Myocyte (in vitro differentiated cells): ENCODE data around the gene DOCK4. TPM values are rescaled to one million over a fixed set of nuclear protein-coding genes. Genes with fewer than 3 reads are reported as not detected.

Experiments
- DNase-seq: peaks from one replicate; pipeline ENCODE4 v3.0.0-alpha.2; 2012; ENCODE audit warnings: low read depth
- total RNA-seq: library from RNA; depleted of rRNA; stranded (reverse); fragments of >200 nt; gene quantifications from 2 replicates; pipeline ENCODE4 v1.2.3, GENCODE V29; 2014

Gene DOCK4
- total RNA-seq, 1 donor from 2014 or later = 16.3 TPM

DNA sequence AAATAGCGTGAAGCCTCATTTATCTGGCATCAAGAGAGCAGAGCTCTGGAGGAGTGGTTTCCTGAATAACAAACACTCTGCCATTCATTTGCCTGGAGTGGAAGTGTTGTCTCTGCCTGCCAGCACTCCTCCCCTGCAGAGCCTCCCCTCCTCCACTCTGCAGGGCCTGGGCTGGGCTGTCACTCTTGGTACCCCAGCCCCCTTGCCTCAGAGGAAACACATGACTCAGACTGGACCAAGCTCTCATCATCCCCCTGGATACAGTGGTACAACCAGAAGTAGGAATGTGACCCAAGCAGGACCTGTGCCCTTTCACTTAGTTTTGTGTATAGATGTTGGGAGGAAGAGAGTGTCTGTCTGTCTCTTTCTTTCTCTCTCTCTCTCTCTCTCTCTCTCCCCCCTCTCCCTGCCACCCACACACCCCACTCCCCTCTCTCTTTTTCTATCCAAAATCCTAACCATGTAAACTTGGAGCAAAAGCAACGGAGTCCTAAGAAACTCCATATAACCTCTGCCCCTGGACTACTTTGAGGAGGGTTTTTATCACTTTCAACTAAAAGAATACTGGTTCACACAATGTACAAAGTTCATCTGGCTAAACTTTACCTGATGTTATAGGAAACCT, 43.9 kb downstream of the DOCK4 start:
- peak; percentile 26 for DNase-seq

DNA sequence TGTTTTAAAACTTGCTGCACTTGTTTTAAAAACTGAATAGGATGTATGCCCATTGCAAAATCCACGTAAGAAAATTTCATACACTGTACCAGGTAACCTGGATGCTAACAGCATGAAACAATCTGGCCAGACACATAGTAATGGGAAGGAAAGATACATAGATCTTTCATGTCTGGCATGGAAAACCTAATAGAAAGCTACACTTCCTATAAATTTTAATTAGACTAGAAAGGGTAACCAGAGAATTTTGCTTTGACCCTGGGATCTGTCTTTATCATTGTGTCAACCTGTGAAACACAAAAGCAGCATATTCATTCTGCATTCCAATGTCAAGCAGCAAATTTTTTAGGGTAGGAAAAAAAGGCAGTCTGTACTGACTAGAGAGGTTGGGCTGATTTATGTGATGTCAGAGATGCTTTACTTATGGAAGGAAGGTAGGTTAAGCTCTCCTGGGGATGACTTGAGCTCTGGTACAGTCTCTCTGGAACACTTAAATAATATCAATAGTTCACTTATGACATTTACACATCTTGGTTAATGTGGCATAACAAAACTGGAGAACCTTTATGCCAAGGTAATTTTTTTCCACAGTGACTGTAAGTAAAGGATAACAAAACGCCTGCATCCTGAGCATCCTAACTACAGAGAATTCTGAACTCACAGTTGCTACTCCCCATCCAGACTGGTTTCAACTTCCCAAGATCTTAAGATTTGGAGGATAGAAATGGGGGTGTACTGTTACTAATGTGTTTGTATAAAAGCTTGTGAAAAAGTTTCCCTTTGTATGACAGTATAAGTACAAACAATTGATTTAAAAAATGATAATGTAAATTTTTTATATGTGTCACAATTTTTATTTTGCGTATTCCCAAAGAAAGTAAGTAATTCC, 44.7 kb downstream of the DOCK4 start:
- DNase-seq = no peak

DNA sequence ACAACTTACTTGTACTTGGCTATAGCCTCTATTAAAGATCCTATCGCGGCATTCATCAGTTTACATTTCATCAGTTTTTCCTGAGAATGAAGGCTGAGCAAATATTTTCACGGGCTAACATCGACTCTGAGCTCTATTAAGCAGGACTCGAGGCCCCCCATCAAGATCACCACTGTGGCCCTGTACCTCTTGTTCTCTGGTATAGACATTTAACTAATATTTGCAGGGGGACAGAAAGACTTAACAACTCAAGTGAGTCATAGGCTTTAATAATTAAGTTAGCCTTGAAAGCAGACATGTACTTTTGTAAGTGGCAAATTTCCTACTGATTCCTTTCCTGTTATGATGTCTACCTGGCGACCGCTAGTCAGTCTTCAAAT, 45.4 kb downstream of the DOCK4 start:
- no peak for DNase-seq

DNA sequence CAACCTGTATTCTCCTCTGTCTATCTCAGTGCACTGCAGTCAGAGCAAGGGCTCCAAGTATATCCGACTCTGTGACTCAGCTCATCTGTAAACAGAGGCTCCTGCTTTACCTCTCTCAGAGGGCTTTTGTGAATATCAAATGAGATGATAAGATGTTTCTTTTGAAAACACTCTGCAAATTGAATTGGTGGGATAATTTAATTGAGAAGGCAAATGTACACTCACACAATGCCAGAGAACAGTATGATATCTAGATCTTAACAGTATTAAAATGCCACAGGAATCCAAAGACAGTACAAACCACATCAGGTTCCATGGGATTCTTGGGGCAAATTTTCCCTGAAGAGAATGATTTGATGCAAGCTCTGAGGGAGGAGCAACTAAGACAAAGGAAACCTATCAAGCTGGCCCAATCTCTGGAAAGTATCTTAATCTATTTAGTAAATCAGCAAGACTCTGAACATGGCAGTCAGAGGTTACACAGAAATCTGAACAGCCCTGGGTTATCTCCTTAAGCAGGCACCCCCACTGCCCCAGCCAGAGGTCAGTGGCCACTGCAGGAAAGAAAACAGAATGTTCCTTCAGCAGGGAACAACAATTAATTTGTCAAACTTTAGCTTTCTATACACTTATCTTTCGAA, 45.9 kb downstream of the DOCK4 start:
- DNase-seq = peak; percentile 34

DNA sequence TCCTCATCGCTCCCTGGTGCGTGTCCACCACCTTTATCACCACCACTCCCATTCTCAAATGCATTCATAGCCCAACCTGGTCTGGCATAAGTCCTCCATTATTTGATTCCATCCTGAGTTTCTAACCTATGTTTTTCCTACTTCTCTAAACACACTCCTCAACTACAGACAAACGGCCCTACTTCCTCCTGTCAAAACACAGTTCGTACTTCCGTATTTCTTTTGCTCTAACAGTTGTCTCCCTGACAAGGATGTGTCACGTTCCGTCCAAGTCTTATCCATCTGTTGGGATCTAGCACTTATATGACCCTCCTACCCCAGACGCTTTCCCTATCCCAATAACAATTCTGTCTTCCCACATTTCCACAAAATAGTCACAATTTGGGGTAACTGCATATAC, 46.8 kb downstream of the DOCK4 start:
- no peak for DNase-seq

DNA sequence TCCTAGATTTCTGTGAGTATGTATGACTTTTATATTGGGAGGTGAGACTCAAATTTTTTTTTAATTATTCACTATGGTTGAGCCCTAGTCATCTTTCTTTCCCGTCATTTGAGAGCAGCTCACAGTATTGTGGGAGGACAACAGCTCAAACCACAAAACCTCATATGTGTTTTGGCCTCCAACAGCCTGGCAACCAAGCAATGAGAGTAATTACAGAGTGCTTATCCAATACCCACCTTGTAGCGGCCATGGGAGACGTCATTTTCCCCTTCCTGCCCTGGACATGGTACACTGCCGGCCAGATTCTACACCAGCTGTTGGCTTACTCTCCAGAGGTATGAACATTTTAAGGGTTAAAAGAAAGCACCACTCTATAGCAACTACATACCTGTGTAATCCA, 49.1 kb downstream of the DOCK4 start:
- DNase-seq = peak; percentile 98

DNA sequence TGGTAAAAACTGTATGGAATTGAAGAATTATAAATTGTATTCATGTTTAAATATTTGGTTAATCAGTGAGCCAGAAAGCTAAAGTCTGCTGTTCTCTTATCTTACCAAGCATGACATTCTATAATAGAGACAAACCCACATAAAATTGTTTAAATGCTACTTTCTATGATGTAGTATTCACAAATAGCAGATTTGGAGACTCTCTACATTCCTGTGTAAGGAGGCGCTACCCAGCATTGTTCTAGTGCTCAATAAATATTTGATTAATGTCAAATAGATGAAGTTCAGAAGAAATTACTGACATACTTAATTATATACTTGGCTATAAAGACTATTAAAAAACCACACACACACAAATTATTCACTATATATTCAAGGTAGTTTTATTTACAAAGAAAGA, 49.8 kb downstream of the DOCK4 start:
- DNase-seq = peak; percentile 46

DNA sequence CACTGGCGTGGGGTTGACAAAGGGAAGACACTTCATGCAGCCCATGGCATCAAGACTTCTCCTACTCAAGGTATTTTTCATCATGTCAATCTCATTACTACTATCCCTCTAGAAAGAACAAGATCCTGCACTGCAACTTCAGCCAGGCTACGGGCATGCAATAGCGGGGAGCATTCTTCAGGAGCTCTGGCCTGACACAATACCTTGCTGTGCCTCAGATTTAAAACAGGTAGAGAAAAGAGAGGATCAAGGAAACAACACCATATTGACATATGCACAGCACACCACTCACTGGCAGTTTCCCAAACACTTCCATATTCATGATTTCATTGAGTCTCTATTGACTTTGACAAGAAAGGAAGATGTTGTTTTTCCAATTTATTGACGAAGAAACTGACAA, 51.5 kb downstream of the DOCK4 start:
- no peak for DNase-seq

DNA sequence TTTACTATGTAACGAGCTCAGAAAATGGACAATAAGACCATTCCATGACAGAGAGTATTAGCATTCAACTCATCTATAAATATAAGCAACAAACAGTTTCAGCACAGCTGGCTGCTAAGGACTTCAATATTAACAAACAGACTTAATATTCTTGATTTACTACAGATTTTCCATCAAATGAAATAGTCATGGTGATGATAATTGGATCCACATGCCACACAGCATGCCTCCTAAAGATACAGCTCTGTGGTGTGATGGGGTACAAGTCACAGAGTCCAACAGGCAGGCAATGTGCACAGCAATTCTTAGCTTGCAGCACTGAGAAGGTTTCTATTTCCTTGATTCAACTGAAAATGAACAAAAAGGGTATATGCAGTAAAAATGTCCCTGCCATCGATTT, 54.0 kb downstream of the DOCK4 start:
- no peak for DNase-seq

DNA sequence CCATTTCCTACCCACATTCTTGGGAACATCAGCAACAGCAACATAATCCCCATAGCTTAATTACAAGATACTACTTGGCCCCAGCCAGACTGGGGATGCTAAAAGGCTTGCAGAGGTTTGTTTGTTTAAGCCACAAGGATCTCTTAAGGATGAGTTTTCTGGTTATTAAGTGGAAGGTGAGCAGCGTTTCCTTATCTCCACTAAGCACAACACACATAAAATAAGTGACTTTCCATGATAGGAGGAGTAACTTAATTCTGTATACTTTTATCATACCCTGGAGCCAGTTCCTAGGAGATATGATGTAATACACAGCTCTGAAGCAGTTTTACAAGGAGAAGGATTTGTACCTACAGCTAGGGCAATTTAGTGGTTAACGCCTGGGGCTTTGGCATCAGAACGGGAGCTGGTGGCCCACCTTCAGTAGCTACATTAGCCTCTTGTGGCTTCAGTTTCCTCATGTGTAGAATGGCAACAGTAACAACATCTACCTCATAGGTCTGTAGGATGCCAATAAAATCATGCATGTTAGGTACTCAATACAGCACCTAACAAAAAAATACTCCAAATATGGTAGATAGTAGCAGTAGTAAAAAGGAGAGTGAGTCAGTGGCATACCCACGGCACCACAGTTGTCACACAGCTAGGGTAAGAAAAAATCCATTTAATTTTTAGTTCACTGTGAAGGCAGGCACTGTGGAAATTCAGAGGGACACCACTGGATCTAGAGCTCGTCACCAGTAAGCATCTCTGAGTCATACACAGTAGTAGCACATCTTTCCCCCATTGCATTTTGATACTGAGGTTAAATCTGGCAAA, 55.2 kb downstream of the DOCK4 start:
- peak; percentile 47 for DNase-seq

DNA sequence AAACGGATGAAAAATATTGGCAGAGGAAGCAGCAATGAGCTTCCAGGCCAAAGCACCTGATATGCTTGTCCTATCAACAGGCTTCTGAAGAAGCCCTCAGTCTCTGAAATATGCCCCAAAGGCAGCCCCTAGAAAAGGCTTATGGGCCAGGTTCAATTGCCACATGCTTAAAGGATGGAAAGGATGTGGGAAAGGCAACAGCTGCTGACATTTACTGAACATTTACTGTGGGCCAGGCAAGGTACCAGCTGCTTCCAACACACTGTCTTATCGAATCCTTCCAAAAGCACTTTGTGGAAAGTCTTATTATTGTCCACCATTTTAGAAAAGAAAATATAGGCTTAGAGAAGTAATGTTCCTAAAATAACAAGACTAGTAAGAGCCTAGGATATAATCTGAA, 56.5 kb downstream of the DOCK4 start:
- peak; percentile 62 for DNase-seq

DNA sequence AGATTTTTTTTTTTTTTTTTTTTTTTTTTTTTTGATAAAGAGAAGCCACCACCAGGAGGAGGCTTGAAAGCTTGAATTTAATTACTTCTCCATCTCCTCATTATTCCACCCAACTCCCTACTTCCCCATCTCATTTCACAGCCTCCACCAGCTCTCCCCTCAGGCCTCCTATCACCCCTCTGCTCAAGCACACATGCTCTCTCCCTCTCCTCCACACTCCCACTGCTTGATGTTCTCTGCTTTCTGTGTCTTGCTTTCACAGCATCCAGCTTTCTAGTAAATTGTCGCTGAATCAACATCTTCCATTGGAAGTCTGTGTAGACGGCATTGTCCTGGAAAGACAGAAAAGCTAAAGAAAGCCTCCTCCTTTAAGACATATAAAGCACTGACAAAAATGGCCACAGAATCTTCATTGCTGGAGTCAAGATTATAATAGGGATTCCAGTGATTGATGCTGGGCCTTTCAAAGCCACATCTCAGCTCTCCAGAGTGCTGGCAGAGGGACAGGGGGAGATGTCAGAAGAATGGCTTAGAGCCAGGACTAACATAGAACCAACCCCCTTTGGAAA, 58.3 kb downstream of the DOCK4 start:
- no peak for DNase-seq

DNA sequence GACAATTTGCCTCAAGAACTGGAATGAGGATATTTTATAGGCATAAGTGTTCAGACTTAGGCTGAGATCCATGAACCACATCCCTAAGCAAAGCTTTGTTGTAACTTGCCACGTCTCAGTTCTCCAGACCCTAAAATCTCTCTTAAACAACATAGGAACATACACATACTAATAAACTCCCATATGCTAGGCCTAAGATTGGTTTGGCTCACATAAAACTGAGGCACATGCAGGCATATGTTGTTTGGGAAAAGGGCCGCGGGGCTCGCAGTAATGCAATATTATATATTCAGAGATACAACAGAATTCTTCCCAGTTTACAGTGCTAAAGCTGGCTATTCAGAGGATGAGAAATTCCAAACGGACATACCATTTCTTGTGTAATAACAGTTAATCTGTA, 61.0 kb downstream of the DOCK4 start:
- no peak for DNase-seq

DNA sequence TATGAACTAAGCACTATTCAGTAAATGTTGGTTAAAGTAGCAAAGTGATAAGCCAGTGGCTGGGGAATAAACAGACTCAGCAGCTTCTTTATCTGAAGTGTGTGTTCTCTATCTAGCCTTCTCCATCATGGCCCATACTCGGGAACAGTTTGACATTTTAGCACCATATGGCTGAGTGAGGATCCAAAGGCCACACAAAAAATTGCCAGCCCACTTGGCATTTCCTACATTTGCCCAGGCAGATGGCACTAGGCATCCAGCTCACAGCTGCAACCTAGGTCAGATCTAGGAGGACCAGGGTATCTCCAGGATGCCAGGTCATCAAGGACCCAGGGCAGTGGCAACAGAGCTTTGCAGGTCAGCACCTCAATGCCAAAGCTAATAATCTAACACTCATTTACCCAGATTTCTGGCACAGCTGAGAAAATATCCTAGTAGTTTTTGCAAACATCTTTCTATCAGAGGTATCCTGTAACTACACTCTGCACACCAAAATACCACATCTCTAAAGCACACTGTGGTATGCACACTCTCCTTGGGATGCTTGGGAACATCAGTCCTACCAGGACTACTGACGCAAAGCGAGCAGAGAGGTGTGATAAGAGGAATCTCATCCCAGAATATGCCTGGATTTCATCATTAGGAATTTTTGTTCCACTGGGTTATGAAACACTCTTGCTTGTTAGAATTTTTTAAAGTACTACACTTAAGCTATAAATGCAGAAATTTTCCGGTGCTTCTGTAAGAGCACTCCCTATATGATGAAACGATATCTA, 61.7 kb downstream of the DOCK4 start:
- DNase-seq = no peak

DNA sequence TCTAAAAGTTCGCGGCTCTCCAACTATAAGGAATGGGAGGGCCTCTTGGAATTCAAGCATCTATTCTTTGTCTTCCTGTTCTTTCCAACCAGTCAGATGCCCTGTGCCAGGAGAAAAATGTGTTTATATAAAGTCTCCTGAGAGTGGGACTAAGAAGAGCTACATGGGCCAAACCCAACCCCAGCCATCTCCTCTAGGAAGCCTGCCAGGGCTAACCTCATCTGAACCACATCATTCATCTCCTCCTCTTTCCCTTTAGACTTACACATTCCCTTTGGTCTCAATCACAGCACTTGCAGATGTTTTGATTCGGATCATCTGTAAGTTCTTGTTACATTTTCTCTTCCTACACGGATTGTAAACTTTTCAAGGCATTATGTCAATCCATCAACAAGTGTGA, 62.6 kb downstream of the DOCK4 start:
- DNase-seq = peak; percentile 73

DNA sequence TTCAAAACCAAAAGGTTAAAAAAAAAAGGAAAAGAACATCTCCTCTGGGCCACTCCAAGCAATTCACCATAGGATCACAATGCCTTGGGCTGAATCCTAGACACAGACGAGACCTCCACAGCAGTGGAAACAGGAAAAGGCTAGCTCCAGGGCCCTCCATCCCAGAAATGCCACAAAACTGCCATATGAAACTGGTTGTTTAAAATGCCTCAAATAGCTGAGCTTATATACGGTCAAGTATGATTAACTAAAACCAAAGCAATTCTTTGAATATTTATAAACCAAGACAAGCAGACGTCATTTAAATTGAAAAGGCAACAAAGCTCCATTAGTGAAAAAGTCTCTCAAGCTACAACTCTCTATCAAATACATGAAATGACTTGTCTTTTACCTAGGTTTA, 63.1 kb downstream of the DOCK4 start:
- no peak for DNase-seq

DNA sequence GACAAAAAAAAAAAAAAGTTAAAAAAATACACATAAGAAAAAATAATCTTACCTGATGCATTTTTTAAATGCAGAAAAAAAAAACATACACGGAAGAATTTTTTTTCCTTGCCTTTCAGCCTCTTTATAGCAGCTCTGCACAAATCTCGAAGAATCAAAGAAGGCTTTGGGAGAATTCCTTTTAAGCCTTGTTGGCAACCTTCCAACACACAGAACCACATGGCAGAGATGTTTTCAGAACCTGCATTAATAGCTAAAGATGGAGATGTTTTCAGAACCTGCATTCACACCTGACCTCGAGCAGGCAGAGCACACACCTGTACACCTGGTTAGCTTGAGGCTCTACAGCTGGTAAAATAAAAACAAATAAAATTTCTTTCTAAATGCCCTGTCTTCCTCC, 65.6 kb downstream of the DOCK4 start:
- no peak for DNase-seq

DNA sequence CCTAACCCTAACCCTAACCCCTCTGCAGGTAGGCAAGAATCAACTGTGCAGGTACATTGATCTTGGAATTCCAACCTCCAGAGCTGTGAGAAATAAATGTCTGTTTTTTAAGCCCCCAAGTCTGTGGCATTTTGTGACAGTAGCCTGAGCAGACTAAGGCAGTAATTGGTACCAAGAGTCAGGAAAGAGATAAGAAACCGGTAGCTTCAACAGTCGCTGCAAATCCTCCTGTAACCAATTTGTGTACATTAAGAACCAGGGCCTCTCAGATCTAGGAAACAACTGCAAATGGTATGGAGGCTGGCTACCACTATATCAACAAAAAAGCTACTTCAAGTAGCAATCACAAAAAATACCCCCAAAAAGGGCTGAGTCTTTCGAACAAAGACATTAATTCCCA, 67.3 kb downstream of the DOCK4 start:
- DNase-seq = no peak

DNA sequence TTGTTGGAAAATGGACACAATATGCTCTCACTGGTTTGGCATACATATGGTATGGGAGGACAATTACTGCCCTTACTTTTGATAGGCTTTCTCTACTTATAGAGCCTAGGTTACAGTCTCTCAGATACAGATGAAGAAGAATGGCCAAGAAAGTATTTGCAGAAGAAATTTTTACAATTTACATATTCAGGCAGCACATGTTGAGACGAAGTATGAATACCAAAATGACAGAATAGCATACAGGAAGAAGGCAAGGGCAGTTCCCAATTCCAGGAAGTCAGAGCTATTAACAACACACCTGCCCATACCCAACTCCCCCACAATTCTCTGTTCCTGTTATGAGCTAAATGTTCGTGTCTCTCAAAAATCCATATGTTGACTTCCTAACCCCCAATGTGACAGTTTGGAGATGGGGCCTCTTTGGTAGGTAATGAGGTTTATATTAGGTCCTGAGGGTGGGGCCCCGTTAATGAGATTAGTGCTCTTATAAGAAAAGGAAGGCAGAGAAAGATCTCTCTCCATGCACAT, 67.8 kb downstream of the DOCK4 start:
- no peak for DNase-seq
